Stimulated activated CD8-positive, alpha-beta memory T cell treated with anti-CD3 and anti-CD28 coated beads, Interleukin-15, amount 100 ng/mL, for 4 hours (primary cell): ENCODE data around the gene SCIMP.
"Not testable (repeated sequence)": the region's sequence is repeated elsewhere in the genome, so short reads cannot be mapped to it uniquely, and the experiment has no call there.

Experiments
- DNase-seq, 2 donors: peaks; one replicate each; pipeline ENCODE4 v3.0.0-alpha.2; 2020; ENCODE audit warnings: low read depth in 2 of 2

Gene SCIMP

DNA sequence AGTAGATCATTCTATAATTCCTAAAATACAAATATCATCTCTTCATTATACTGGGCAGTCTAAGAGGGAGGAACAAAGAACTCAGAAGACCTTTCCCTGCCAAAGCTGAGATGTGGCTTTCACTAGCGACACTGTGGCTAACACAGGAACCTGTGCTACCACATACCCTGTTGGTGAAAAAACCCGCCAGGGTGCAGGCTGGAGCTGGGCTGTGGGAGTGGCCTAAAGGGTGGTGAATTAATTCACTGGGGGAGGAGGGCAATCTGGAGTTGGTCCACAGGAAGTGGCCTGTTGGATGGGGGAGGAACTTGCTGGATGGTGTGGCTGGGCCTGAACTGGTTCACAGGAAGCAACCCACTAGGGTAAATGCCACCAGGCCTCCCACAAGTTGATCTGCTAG, 50.4 kb downstream of the SCIMP start:
- peak; percentile 6 to 16 for DNase-seq

DNA sequence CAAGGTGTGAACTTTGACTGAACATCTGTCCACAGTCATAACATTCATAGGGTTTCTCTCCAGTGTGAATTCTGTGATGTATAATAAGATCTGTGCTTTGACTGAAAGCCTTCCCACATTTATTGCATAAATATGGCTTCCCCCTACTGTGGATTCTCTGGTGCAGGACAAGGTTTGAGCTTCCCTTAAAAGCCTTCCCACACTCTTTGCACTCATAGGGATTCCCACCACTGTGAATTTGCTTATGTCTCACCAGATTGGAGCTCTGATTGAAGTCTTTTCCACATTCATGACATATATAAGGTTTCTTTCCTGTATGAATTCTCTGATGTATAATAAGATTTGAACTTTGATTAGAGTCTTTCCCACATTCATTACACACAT, 51.3 kb downstream of the SCIMP start:
- no peak for DNase-seq

DNA sequence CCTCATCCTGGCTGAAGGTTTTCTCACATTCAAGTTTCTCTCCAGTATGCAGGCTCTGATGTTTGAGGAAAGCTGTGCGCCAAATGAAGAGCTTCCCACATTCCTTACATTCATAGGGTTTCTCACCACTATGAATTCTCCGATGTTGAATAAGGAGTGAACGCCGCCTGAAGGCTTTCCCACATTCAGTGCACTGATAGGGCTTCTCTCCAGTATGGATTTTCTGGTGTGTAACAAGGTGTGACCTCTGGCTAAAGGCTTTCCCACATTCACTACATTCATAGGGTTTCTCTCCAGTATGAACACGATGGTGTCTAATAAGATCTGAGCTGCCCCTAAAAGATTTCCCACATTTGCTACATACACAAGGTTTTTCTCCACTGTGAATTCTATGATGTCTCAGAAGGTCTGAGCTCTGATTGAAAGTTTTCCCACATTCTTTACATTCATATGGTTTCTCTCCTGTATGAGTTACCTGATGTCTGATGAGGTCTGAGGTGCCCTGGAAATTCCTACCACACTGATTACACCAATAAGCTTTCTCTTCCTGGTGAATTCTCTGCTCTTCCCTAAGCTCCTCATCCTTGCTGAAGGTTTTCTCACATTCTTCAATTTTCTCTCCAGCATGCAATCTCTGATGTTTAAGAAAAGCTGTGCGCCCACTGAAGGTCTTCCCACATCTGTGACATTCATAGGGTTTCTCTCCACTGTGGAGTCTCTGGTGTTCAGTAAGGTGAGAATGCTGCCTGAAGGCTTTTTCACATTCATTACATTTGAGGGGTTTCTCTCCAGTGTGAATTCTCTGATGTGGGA, 51.9 kb downstream of the SCIMP start:
- DNase-seq, result no peak

DNA sequence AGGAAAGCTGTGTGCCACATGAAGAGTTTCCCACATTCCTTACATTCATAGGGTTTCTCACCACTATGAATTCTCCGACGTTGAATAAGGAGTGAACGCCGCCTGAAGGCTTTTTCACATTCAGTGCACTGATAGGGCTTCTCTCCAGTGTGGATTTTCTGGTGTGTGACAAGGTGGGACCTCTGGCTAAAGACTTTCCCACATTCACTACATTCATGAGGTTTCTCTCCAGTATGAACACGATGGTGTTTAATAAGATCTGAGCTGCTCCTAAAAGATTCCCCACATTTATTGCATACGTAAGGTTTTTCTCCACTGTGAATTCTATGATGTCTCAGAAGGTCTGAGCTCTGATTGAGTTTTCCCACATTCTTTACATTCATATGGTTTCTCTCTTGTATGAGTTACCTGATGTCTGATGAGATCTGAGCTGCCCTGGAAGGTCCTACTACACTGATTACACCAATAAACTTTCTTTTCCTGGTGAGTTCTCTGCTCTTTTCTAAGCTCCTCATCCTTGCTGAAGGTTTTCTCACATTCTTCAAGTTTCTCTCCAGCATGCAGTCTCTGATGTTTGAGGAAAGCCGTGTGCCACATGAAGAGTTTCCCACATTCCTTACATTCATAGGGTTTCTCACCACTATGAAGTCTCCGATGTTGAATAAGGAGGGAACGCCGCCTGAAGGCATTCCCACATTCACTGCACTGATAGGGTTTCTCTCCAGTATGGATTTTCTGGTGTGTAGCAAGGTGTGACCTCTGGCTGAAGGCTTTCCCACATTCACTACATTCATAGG, 53.0 kb downstream of the SCIMP start:
- DNase-seq, result no peak

DNA sequence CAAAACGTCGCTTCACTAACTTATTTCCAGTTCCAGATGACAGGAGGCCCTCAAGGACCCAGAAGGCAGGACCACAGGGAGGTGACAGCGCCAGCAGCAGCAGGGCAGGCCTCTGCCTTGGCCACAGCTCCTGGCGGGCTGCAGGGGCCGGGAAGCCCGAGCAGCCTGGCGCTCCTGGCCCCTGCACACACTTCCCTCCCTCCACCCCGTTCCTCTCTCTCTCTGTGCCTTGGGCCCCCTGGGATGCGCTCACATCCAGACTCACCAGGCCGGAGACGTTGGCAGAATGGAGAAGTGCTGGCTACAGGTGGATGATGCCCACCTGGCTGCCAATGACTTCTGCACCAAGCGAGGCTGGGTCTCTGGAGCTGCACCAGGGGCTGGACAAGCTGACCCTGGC, 55.7 kb downstream of the SCIMP start:
- no peak for DNase-seq

DNA sequence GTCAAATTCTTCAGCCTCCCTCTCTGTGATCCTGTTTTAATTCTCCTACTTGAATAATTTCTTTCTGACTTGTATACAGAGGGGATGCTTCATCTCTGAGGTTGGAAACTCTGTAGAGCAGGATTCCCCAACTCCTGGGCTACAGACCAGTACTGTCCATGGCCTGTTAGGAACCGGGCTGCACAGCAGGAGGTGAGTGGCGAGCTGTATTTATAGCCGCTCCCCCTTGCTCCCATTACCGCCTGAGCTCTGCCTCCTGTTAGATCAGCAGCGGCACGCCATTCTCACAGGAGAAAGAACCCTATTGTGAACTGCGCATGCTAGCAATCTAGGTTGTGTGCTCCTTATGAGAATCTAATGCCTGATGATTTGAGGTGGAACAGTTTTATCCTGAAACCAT, 59.6 kb downstream of the SCIMP start:
- DNase-seq, result not testable (repeated sequence)

DNA sequence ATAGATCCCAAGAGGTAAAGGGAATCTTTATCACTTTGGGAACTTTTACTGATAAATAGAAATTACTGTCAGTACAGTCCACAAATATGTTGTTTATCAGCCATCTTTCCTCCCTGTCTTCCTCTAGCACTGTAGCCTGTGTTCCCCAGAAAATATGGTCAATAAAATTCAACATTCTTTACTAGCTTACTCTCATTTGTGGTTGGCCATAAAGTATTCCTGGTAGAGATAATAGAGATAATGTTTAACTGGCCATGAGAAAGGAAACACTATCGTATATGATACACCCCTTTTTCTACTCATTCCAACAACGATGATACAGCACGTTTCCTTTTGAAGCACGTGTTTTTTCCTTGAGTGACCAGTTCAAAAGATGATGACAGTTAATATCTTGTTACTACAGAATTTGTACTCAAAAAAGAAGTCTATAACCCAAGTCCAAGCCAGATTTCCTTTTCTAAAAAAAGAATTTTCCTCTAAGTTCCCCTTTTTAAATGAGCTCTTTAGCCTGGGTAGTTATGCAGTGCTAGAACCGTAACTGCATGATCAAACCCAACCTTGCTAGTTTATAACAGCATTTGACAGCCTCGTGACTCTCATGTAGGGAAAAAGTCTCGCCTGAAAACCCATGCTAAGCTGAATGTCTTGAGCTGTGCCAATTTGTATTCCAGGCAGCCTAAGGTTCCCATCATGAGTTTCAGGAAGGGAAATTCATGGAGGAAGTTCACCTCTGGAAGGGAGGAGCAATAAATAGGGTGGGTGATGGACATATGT, 68.7 kb downstream of the SCIMP start:
- DNase-seq, result not testable (repeated sequence)

DNA sequence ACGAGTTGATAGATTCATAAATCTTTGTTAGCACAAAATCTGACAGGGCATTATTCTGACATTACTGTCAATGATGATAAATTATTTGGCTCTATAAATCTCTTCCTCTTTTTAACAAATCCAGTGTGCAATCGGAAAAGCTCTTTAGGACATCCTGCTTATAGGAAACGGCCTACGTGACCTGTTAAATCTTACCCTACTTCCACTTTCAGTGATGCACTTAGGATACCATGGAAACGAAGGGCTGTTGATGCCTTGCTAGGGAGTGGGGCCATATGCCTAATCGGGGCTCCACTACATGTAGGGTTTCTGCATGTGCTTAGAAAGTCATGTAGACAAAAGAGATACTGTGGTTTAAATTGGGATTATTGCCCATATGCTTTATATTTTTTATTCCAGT, 70.2 kb downstream of the SCIMP start:
- DNase-seq, result no peak

DNA sequence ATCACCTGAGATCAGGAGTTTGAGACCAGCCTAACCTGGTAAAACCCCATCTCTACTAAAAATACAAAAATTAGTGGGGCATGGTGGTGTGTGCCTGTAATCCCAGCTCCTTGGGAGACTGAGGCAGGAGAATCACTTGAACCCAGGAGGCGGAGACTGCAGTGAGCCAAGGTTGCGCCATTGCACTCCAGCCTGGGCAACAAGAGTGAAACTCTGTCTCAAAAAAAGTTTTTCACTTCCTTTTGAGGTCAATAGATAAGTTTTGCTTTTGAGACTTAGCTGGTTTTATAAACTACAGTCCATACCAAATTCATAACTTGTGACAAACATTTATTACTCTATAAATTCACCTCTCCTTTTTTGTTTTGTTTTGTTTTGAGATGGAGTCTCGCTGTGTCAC, 72.9 kb downstream of the SCIMP start:
- not testable (repeated sequence) for DNase-seq

DNA sequence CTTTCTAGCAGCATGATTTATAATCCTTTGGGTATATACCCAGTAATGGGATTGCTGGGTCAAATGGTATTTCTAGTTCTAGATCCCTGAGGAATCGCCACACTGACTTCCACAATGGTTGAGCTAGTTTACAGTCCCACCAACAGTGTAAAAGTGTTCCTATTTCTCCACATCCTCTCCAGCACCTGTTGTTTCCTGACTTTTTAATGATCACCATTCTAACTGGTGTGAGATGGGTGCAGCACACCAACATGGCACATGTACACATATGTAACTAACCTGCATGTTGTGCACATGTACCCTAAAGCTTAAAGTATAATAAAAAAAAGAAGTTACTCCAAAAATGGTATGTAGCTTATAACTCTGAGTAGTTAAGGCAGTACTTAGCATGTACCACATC, 74.0 kb downstream of the SCIMP start:
- not testable (repeated sequence) for DNase-seq
